GM12891 (cell line): ENCODE results near the gene RELT.

Experiments used
- POLR2A ChIP-seq: IDR thresholded peaks from 2 replicates; pipeline ENCODE4 v1.6.1; 2011; ENCODE audit warnings: low read depth, low read length, control low read depth
- POLR2AphosphoS5 ChIP-seq: IDR thresholded peaks from 2 replicates; pipeline ENCODE4 v1.6.1; 2011; ENCODE audit warnings: low read depth, low read length, control low read depth
- SPI1 ChIP-seq: IDR thresholded peaks from 2 replicates; pipeline ENCODE4 v1.6.1; 2011; ENCODE audit warnings: low read depth, low read length, control low read depth
- TAF1 ChIP-seq: IDR thresholded peaks from 2 replicates; pipeline ENCODE4 v1.6.1; 2011; ENCODE audit warnings: low read depth, low read length, control low read depth

GRCh38 chr11:73367482-73368024 is 8.6 kb upstream of the RELT start:
- TF ChIP-seq POLR2A (no peak), POLR2AphosphoS5 (no peak), TAF1 (no peak), SPI1 (no peak)
